ENCODE measurements around the gene CALD1. TPM values are rescaled to one million over a fixed set of nuclear protein-coding genes. Genes with fewer than 3 reads are reported as not detected.
A peak's percentile ranks its signal among the peaks of the same experiment; 100 is the strongest.

Gene CALD1
- total RNA-seq, 2 experiments from 2014 or later: 2.1 to 2.2 TPM

DNA sequence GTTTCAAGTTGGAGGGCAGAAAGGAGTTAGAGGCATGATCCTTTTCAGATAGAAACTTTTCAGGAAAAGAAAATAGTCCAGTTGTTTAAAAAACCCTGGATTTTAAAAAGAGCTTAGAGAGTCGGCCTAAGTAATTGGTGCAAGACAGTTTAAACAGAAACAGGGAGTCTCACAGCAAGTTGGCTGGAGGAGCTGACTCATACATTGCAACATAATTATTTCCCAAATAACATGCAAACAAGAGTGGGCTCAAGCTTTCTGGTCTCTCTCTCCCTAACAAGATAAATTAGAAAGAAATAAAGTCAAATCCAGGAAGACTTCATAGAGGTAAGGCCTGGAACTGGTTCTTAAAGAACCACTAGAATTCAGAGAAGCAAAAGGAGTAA is 106.5 kb downstream of the CALD1 start:
- H3K36me3 Mint-ChIP-seq (ENCODE audit: low read depth): no peaks in the 10 kb centered on the region
- no peak overlapping the region for H3K4me3 Mint-ChIP-seq
- TF ChIP-seq CTCF (IDR thresholded peaks at IDR 0.05): no peak
- CTCF ChIA-PET: no interaction called here
- no peaks in the 10 kb centered on the region for H3K27me3 Mint-ChIP-seq
- no peak overlapping the region for H3K27ac Mint-ChIP-seq
- POLR2A ChIA-PET: interaction anchor here (0.6 to 1.0 kb wide), 2 partner anchors 20 to 157 kb away, joined by 3 read pairs; no protein-coding TSS in a partner anchor
- ATAC-seq (no peak), DNase-seq (no peak)
- intact Hi-C loops (cut with micrococcal nuclease): no loop called here
- H3K4me1 Mint-ChIP-seq (ENCODE audit: low read depth): peaks cover 14% of the 10 kb centered on the region
- H3K9me3 Mint-ChIP-seq: no peaks in the 10 kb centered on the region

DNA sequence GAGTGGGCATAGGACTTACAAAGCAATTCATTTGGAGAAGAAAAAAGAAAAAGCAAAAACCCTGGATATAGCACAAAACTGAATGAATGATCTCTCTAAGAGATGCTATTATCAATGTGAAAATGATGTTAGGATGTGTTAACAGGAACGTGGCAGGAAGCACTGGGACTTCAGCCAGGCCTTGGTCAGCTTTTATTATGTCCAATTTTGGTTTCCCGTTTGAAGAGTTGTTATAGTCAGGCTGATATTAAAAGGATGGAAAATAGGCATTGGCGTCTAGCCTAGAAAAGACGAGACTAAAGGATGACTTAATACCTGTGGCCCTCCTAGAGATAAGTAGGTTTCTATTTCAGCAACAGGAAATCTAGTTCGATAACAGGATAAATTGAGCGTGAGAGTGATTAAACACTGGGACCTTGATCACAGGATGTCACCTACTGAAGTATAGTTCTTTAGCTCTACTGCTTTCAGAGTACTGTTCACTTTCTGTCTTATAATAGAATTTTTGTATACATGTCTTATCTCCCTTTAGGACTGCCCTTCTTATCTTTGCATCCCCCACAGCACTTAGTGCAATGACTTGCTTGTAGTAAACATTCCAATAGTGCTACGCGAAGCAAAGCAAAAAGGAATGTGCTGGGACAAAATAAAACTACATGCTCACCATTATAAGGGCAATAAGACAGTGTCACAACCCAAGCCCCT is 107.1 kb downstream of the CALD1 start:
- CTCF ChIA-PET: no interaction called here

DNA sequence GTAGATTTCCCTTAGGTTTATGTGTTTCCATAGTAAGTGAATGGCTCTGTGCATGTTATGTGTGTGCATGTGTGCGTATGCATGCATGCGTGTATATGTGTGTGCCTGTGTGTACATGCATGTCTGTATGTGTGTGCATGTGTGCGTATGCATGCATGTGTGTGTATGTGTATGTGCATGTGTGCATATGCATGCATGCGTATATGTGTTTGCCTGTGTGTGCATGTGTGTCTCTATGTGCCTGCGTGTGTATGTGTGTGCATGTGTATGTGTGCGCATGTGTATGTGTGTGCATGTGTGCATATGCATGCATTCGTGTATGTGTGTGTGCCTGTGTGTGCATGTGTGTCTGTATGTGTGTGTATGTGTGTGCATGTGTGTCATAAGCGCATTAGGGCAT is 108.1 kb downstream of the CALD1 start:
- ATAC-seq (no peak), DNase-seq (no peak)
- H3K36me3 Mint-ChIP-seq (ENCODE audit: low read depth): no peaks in the 10 kb centered on the region
- no peak for TF ChIP-seq CTCF (IDR thresholded peaks at IDR 0.05)
- peaks cover 8% of the 10 kb centered on the region for H3K27me3 Mint-ChIP-seq
- no peak overlapping the region for H3K27ac Mint-ChIP-seq
- no peak overlapping the region for H3K4me3 Mint-ChIP-seq
- CTCF ChIA-PET: no interaction called here
- H3K9me3 Mint-ChIP-seq: no peaks in the 10 kb centered on the region
- intact Hi-C loops (cut with micrococcal nuclease): no loop called here
- POLR2A ChIA-PET: interaction anchor here (0.8 kb wide), 1 partner anchor 119 kb away, joined by 3 read pairs; no protein-coding TSS in a partner anchor
- peaks cover 18% of the 10 kb centered on the region for H3K4me1 Mint-ChIP-seq (ENCODE audit: low read depth)

More for the DNA sequence above, 107.1 kb downstream of the CALD1 start:
- Mint-ChIP-seq H3K36me3 (ENCODE audit: low read depth) (no peaks in the 10 kb centered on the region), H3K27ac (no peak overlapping the region), H3K4me1 (ENCODE audit: low read depth) (peaks cover 18% of the 10 kb centered on the region), H3K4me3 (no peak overlapping the region), H3K27me3 (peaks cover 3% of the 10 kb centered on the region), H3K9me3 (no peaks in the 10 kb centered on the region)
- DNase-seq: no peak
- intact Hi-C loops (cut with micrococcal nuclease): no loop called here
- ATAC-seq: peak; percentile 30
- POLR2A ChIA-PET: interaction anchor here (0.6 to 1.0 kb wide), 2 partner anchors 20 to 157 kb away, joined by 3 read pairs; no protein-coding TSS in a partner anchor
- TF ChIP-seq CTCF (IDR thresholded peaks at IDR 0.05): no peak

DNA sequence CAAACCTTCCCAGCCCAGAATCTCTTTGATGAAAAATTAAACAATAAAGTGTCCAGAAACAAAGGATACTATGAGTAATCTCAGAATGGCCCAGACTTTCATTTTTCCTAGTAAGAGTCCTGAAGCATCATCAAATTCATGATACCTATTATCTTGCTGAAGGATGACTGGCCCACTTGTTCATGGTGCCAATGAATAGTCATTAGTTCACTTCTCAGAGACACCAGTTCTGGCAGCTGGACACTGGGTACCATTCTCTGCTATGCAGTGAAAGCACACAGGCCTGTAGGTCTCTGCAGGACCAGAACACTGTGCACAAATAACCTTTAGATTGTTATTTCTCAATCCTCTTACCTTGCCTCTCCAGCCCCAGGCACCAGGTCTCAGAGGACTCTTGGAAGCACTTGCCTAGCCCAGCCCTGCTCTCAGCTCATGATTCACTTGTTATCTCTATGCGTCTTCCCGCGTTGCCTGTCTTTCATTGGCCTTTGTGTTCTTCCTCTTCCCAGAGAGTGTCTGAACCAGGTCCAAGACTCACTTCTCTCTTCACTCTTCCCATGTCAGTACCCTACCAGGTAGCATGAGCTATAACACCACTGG is 108.8 kb downstream of the CALD1 start:
- ChIA-PET POLR2A (interaction anchor here (0.8 kb wide), 1 partner anchor 118 kb away, joined by 3 read pairs; no protein-coding TSS in a partner anchor), CTCF (no interaction called here)
- peaks cover 18% of the 10 kb centered on the region for H3K4me1 Mint-ChIP-seq (ENCODE audit: low read depth)
- no peaks in the 10 kb centered on the region for H3K9me3 Mint-ChIP-seq
- H3K27me3 Mint-ChIP-seq: peaks cover 10% of the 10 kb centered on the region
- no peak for DNase-seq
- no peak overlapping the region for H3K4me3 Mint-ChIP-seq
- H3K36me3 Mint-ChIP-seq (ENCODE audit: low read depth): no peaks in the 10 kb centered on the region
- no peak for TF ChIP-seq CTCF (IDR thresholded peaks at IDR 0.05)
- no peak for ATAC-seq
- intact Hi-C loops (cut with micrococcal nuclease): no loop called here
- H3K27ac Mint-ChIP-seq: no peak overlapping the region
